ENCODE data around the gene MYL11.
A peak's percentile ranks its signal among the peaks of the same experiment; 100 is the strongest.
"Not testable (repeated sequence)": the region's sequence is repeated elsewhere in the genome, so short reads cannot be mapped to it uniquely, and the experiment has no call there.

MYL11 gene

DNA sequence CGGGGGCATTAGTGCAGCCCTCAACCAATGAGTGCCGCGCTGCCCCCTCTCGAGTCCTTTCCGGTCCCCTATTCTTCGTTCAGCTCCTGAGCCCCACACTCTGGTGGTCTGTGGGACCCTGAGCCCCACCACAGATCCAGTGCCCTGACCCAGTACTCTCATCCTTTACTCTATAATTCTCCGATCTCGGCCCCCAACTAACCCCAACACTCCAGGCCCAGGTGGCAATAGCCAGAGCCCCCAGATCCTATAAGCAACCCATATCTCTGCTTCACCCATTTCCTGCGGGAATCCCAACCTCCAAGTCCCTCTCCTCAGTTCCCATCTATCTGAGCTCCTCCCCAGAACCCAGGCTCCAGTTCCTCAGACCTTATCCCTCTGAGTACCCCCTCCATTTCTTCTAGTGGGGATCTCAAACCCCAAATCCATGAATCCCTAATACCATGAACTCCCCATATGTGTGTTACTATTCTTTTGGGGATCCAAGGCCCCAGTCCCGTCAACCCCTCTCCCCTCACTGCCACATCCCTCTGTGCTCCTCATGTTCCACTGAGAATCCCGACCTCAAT is 3.3 kb upstream of the MYL11 start:
- ATAC-seq, result no peak

DNA sequence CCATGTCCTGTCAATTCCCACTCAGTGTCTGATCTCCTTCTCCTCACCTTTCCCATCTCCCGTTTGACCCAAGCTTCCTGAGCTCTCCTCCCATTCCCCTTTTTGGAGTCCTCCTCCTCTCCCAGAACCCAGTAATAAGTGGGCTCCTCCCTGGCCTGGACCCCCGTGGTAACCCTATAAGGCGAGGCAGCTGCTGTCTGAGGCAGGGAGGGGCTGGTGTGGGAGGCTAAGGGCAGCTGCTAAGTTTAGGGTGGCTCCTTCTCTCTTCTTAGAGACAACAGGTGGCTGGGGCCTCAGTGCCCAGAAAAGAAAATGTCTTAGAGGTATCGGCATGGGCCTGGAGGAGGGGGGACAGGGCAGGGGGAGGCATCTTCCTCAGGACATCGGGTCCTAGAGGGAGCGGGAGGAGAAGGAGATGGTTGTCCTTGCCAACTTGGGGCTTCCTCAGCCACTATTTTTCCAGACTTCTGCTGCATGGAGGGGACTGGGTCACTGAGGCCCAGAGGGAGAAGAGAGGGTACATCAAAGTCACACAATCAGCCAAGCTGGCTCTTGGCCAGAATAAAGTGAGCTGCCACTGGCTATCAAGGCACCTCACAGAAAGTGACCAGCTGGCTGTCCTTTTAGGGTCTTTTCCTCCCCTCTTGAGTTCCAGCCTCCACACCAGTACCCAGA is 2.4 kb upstream of the MYL11 start:
- ATAC-seq, result no peak

DNA sequence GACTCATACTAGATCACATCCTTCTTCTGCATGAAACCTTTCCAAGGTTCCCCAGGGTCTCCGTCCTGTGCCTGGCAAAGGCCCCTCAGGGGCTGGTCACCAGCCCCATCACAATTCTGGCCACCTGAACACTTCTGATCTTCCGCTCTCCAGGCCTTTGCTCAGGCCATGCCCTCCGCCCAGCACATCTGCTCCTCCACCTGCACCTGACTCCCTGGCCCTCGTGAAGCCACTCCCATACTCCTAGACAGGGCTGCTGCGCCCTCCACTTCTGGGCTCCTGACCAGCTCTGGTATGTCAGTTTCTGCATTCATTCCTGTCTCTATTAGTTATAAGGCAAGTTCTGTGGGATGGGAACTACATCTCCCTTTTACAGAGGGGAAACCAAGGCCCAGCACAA is 1.9 kb upstream of the MYL11 start:
- ATAC-seq, result no peak

DNA sequence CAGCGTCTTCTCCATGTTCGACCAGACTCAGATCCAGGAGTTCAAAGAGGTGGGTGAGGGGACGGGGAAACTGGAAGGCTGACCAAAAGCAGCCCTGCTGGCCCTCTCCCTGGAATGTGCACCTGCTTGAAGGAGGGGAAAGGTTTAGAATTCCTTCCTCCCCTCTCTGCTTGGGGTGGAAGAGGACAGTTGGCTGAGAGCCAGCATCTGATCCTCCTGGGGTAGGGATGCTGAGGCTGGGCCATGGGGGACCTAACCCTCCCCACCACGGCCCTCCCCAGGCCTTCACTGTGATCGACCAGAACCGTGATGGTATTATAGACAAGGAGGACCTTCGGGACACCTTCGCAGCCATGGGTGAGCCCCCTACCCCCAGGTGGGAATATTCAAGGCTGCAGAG is 1.3 kb downstream of the MYL11 start:
- ATAC-seq, result no peak

DNA sequence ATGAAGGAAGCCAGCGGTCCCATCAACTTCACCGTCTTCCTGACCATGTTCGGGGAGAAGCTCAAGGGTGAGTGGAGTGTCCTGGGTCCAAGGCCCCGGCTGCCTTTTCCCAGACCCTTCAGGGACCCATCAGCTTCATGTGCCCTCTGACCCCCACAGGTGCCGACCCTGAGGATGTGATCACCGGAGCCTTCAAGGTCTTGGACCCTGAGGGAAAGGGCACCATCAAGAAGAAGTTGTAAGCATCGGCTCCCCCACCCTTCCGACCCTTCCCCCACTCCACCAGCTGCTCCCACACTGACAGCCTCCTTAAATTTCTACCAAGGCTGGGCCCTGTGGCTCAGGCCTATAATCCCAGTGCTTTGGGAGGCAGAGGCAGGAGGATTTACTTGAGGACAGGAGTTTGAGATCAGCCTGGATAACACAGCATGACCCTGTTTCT is 1.9 kb downstream of the MYL11 start:
- no peak for ATAC-seq

DNA sequence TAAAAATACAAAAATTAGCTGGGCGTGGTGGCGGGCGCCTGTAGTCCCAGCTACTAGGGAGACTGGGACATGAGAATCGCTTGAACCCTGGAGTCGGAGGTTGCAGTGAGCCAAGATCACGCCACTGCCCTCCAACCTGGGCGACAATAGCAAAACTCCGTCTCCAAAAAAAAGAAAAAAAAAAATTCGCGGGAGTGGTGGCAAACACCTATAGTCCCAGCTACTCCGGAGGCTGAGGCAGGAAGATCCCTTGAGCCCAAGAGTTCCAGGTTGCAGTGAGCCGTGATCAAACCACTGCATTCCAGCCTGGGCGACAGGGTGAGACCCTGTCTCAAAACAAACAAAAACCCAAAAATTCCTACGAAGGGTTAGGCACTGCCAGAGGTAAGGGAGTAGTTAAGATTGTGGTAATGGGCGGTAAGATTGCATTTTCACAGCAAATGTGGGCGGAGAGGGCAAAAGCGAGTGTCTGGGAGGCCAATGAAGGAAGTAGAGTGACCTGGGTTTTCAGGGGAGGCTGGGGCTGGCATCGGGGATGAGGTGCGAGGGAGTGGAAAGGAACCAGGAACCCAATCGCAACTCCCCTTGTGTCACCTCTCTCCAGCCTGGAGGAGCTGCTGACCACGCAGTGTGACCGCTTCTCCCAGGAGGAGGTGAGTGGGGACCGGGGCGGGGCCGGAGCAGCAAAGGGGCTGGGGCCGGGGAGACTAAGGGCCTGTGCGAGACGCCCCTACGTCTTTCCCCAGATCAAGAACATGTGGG is 2.6 kb downstream of the MYL11 start:
- ATAC-seq, result no peak

DNA sequence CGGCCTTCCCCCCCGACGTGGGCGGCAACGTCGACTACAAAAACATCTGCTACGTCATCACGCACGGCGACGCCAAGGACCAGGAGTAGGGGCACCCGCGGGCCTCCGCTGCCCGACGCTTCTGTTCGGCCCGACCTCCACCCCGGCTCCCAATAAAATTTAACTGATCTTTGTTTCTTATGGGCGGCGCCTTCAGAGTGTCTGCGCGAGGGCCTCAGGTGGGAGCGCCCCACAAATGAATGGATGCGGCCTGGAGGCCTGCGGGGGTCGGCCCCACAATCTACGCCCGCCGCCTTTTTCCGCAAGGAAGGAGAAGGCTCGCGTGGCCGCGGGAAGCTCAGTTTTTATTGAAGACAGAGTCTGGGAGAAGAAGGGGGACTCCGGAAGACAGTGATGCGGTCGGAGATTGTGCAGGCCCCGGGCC is 3.2 kb downstream of the MYL11 start:
- ATAC-seq, result peak; percentile 38 to 40

DNA sequence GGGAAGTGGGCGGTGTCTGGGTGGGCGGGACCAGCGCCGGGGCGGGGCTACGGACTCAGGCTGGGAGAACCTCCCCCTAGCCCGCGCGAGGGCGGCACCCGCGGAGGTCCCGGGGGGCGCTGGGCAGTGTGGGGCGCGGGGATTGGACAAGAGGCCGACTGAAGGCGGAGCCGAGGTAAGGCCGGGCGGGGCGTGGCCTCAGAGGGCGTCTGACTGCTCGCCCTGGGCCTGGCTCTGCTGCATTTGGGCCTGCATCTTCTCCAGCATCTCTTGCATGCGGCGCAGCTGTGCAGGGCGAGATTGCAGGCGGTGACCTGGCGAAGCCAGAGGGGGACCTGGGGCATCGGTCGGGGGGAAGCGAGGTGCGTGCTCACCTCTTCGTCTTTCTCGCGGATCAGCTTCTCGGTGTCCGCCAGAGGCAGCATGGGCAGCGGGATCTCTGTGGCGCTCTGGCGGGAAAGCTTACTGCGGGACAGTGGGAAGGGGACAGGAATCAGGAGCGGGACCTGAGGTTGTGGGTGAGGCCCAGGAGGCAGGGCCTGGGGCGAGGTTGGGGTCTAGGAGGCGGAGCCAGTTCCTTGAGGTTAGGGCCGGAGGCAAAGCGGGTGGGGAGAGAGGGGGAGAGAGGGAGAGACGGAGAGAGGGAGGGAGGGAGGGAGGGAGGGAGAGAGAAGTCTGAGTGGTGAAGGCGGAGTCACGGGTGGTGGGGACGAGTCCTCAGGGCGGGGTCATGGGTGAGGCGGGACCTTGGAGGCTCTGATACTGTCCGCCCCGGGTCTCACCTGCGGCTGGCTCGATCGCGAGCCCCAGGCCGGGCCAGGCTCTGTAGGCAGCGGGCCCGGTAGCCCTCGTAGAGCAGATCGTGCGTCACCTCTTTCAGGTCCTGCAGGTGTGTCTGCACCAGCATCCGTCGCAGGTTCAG is 3.9 kb downstream of the MYL11 start:
- peak; percentile 88 to 92 for ATAC-seq

DNA sequence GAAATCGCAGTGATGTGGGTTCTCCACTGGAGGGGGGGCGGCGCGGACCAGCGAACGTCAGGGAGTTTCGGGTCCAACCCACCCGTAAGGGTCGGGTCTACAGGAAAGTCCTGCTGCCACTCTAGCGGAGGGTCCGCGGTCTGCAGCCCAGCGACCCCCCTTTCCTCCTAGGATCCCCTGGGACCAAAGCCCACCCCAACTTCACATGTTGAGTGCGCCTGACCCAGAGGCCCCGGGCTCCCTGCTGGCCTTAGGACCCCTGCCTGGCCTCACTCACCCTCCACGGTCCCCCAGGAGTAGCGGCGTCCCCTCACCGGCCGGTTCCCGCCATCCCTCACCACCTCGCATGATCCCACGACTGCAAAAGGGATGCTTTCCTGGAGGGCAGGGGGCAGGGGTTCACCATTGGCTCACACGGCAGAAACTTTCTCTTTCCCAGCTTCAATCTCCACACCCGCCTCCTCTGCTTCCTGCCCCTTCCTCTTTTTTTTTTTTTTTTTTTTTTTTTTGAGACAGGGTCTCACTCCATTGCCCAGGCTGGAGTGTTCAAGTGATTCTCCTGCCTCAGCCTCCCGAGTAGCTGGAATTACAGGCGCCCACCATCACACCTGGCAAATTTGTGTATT is 4.7 kb downstream of the MYL11 start:
- no peak for ATAC-seq

DNA sequence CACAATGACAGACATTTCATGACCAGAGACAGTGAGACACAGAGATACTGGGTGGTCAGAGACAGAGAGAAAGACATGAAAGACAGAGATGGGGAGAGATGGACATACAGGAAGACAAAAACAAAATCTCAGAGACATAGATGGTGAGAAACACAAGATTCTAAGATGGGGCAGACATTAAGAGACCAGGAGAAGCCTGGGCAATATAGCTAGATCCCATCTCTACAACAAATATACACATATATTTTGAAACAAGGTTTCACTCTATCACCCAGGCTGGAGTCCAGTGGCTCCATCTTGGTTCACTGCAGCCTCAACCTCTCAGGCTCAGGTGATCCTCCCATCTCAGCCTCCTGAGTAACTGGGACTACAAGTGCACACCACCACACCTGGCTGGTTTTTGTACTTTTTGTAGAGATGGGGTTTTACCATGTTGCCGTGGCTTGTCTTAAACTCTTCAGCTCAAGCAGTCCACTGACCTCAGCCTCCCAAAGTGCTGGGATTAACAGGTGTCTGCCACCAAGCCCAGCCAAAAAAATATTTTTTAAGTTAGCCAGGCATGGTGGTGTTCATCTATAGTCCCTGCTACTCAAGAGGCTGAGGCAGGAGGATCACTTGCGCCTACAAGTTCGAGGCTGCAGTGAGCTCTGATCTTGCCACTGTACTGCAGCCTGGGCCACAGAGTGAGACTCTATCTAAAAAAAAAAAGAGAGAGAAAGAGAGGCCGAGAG is 5.6 kb downstream of the MYL11 start:
- no peak for ATAC-seq

DNA sequence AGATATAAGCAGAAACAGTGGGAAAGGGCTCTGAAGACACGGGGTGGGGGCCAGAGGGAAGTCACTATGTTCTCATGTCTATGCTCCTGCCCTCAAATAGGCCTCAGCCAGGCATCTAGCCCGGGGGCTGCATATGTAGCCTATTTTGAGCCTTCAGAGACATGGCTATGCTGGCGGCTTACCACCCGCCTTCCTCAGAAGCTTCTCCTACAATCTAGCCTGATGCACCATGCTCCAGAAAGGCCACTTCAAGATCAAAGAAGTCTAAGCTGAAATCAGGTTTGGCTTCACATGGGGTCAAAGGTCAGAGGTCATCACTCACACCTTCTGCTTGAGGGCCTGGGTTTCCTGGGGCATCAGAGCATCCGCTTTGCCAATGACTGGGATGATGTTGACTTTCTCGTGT is 6.2 kb downstream of the MYL11 start:
- no peak for ATAC-seq

DNA sequence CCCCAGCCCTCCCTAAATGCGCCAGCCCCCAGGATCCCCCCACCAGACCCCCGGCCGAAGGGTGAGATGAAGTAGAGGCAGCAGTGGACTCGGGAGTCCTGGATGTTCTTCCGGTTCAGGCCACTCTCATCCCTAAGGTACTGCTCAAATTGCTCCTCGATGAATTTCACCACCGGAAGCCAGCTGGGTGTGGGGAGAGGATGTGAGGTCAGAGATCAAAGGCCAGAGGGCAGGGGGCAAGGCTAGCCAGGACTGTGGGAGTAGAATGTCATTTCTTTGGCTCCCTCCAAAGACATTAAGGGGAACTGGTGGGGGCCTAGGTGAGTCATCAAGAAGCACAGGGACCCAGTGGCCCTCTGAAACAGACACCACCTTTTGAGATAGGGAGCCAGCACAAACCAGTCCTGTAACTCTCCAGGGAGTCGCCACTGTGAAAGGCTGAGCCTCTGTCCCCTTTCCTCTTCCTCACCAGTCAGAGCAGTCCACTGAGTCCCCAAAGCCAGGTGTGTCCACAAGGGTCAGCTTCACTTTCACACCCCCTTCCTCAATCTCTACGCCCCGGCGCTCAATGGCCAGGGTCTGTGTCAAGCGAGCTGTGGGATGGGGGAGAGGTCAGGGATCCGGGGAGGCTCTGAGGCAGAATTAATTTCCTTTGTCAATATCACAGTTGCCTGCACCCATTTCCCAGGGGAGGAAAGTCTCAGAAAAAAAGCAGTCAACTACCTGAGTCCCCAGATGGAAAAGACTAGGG is 6.9 kb downstream of the MYL11 start:
- ATAC-seq, result no peak

DNA sequence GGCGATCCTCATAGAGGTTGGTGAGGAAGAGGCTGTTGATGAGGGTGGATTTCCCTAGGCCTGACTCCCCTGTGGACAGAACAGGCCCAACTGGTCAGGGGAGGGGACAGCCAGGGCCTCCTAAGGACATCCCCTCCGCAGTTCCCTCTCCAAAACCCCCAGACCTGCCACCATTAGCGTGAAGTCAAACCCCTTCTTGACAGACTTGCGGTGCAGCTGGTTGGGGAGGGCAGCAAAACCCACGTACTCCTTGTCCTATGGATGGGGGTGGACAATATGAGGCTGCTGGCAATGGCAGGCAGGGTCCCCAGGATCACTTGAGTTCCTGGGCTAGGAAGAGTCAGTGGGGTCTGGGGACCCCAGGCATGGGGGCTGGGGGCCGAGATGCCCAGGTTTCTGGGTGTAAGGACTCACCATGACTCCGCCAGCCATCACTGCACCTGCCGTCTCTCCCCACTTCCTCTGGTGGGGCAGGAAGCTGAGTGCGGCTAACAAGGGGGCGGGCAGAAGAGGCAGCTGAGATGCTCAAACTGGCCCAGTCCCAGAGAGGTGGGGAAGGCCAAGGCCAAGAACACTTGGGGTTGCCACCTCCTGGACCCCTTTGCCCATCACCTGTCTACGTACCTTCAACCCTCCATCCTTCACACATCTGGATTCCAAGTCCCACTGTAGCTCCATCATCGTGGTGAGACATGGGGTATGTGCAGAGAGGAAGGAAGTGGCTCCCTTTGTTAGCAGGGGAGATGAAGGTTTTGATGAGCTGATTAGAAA is 7.7 kb downstream of the MYL11 start, which contains the start of gene SEPTIN1:
TSS of gene SEPTIN1 (minus strand) at position 451 of the 771 bp plus-strand sequence. CDS start at position 432, 19 bp downstream.
- ATAC-seq, result peak; percentile 39 to 50

DNA sequence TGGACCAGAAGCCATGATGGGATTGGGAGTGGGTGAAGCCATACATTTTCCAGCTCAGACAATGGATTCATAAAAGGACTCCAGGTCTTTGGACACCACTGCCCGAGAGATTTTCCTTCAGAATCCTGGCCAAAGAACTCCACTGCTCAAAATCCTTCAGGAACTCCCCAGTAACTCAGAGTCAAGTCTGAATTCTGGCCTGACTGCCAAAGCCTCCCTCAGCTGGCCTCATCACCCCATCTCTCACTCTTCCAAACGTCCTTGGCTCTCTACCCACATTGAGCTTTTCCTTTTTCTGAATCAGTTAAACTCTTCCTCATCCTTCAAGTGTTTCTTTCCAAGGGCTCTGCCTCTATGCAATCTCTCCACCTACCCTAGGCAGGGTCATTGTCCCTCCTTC is 8.9 kb downstream of the MYL11 start:
- ATAC-seq, result no peak

DNA sequence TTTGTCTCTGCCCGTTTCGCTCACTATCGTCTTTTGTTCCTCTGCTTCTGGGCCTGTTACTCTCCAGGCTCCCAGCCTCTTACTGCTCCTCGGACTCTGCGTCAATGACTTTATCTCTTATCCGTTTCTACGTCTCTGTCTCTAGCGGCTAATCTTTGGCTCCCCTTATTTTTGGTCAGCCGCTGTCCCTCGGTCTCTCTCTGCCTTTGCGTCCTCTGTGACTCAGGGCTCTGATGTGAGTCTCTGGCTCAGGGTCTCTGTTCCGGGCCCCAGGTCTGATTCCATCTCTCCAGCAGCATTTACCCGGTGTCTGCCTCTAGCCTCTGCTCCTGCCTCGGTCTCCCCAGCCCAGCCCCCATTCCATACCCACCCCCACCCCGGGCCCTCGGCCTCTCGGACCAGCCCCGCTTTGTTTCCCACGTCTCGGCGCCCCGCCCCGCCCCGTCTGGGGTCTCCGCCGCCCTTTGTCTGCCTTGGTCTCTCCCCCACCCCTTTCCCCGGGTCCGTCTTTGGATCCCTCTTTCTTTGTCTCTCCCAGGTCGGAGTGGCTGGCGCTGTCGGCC is 20.1 kb downstream of the MYL11 start:
- no peak for ATAC-seq

DNA sequence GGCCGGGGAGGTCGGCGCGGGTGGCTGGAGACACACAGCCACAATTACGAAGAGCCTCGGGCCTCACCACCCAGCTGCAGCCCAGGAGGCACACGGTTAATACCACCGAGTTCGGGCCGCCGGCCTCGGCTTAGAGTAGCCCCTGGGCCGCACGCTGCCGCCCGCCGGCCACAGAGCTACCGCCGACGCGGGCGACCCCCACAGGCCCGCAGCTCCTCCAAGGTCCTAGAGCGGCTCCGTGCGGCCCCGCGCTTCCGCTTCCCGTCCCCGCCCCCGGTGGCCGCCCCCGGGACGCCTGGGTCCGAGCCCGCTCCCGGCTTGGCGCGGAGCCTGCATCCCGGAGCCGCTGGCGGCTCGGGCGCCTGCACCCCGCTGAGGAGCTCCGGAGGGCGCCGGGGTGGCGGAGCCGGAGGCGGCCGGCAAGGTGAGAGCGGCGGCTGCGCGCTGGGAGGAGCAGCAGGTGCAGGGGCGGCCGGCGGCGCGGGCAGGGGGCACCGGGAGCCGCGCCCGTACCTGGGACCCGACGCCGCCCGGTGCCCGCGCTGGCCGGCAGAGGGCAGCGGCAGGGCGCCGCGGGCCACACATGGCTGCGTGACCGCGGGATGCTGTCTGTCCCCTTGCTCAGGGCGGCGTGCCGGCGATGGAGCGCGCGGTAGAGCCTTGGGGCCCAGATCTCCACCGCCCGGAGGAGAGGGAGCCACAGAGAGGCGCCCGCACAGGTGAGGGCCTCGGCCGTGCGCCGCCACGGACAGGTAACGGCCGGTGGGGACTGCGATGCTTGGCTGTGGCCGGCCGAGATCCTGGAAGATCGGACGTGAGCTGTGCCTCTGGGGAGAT is 20.8 kb downstream of the MYL11 start, which contains the start of gene ZNF48:
TSS of gene ZNF48 (plus strand) at position 266 of the 837 bp plus-strand sequence. CDS start at position 641, 375 bp downstream.
- ATAC-seq, result peak; percentile 80 to 82

DNA sequence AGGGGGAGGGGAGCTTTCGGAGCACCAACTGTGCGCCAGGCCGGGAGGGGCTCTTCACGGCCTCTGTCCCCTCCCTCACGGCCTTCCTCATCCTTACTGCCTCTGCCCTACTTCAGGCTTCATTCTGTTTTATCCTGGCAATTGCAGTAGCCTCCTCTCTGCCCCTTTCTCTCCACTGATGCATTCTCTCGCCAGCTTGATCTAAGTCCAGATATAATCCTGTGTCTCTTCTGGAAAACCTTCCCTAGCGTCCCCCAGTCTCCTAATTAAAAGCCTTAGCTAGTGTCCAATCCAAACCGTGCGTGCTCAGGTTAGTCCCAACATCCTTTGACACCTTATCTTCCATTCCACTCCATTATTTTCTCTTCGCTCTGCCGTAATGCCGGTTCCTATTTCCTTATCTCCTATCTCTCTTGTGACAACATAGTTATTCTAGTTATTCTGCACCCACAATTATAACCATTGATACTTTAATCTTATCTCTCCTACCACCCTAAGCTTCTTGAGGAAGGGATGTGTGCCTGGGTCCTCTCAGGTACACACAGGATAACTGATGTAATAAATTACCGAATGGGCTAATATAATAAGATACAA is 21.5 kb downstream of the MYL11 start:
- ATAC-seq, result peak in 1 of 2 donors; percentile 8

DNA sequence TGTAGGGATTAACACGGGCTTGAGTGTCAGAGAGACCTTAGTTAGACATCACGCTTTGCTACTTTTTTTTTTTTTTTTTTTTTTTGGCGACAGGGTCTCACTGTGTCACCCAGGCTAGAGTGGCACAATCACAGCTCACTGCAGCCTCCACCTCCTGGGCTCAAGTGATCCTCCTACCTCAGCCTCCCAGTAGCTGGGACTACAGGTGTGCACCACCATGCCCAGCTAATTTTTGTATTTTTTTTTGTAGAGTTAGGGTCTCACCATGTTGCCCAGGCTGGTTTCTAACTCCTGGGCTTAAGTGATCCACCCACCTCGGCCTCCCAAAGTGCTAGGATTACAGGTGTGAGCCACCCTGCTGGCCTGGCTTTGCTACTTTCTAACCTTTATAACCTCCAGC is 22.0 kb downstream of the MYL11 start:
- ATAC-seq, result not testable (repeated sequence)

Data from activated CD4-positive, CD25-positive, alpha-beta regulatory T cell treated with anti-CD3 and anti-CD28 coated beads, Interleukin-2, amount 50 U/mL, for 24 hours (primary cell).